Rectal smooth muscle tissue (tissue), 1 donor: Measurements from ENCODE around the gene HDAC6.

Source experiments
- H3K27ac ChIP-seq: one replicate; pipeline ENCODE4 v1.7.0; 2013; ENCODE audit warnings: low read depth, low read length, inconsistent platforms
- H3K27me3 ChIP-seq: one replicate; pipeline ENCODE4 v1.7.0; 2013; ENCODE audit warnings: low read length; ENCODE audit not compliant: control insufficient read depth, insufficient read depth
- H3K36me3 ChIP-seq: one replicate; pipeline ENCODE4 v1.7.0; 2013; ENCODE audit warnings: low read length; ENCODE audit not compliant: control insufficient read depth, insufficient read depth
- H3K4me1 ChIP-seq: one replicate; pipeline ENCODE4 v1.7.0; 2013; ENCODE audit warnings: low read length; ENCODE audit not compliant: control insufficient read depth, insufficient read depth
- H3K4me3 ChIP-seq: one replicate; pipeline ENCODE4 v1.7.0; 2013; ENCODE audit warnings: low read length
- H3K9ac ChIP-seq: one replicate; pipeline ENCODE4 v1.7.0; 2013; ENCODE audit warnings: low read length

HDAC6 gene

GRCh38 chrX:48801280-48802088, at the start of gene HDAC6:
Gene HDAC6, plus strand, starts transcription at chrX:48802067. Its CDS starts 626 bp downstream, at chrX:48802693.
- Histone ChIP-seq H3K27me3 (no peaks in the 10 kb centered on the region), H3K27ac (peak within 1 kb of the TSS; percentile 98), H3K4me3 (peak within 1 kb of the TSS; percentile 78), H3K4me1 (no peaks in the 10 kb centered on the region), H3K36me3 (peaks cover 3% of the 10 kb centered on the region), H3K9ac (peak within 1 kb of the TSS; percentile 80)

- H3K4me3 ChIP-seq = no peak overlapping the region
- no peaks in the 10 kb centered on the region for H3K4me1 ChIP-seq
- H3K36me3 ChIP-seq = no peaks in the 10 kb centered on the region
- H3K27me3 ChIP-seq = peaks cover 2% of the 10 kb centered on the region
- H3K27ac ChIP-seq = no peak overlapping the region
- H3K9ac ChIP-seq = no peak overlapping the region
These were observed 49.4 kb upstream of the HDAC6 start for GRCh38 chrX:48752498-48752897.

DNA sequence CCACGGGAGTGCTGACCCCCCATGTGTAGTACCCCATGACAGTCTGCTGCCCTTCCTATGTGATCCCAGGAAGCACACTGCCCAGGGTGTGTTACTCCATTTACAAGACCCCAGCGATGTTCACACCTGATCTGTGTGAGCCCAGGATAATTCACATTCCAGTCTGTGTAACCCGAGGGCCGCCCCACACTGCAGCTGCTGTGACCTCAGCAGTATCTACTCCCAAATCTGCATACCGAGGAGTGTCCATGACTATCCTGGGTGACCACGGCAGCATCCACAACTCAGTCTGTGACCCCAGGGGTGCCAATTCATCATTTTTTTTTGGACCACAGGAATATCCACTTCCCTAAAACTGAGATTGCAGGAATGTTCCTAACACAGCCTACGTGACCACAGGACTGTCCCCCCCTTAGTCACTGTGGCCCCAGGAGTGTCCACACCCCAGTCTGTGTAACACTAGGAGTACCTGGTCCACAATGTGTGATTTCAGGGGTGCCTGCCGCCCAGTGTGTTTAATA, 48.1 kb upstream of the HDAC6 start:
- Histone ChIP-seq H3K4me1 (no peaks in the 10 kb centered on the region), H3K27ac (no peak overlapping the region), H3K27me3 (peaks cover 2% of the 10 kb centered on the region), H3K36me3 (no peaks in the 10 kb centered on the region), H3K4me3 (no peak overlapping the region), H3K9ac (no peak overlapping the region)

DNA sequence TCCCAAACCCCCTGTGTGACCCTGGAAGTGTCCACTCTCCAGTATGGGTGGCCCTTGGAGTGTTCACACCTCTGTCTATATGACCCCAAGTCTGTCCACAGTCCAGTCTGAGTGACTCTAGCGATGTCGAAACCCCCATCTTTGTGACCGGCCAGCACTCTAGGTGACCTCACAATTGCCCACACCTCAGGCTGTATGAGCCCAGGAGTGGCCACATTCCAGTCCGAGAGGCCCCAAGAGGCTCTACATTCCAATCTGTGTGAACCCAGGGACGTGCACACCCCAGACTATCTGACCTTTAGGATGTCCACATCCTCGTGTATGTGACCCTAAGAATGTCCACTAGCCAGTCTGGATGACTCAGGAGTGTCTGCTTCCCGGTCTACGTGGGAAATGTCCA, 47.6 kb upstream of the HDAC6 start:
- no peak overlapping the region for H3K27ac ChIP-seq
- H3K4me1 ChIP-seq = no peaks in the 10 kb centered on the region
- no peak overlapping the region for H3K9ac ChIP-seq
- H3K36me3 ChIP-seq = no peaks in the 10 kb centered on the region
- peaks cover 2% of the 10 kb centered on the region for H3K27me3 ChIP-seq
- H3K4me3 ChIP-seq = no peak overlapping the region

DNA sequence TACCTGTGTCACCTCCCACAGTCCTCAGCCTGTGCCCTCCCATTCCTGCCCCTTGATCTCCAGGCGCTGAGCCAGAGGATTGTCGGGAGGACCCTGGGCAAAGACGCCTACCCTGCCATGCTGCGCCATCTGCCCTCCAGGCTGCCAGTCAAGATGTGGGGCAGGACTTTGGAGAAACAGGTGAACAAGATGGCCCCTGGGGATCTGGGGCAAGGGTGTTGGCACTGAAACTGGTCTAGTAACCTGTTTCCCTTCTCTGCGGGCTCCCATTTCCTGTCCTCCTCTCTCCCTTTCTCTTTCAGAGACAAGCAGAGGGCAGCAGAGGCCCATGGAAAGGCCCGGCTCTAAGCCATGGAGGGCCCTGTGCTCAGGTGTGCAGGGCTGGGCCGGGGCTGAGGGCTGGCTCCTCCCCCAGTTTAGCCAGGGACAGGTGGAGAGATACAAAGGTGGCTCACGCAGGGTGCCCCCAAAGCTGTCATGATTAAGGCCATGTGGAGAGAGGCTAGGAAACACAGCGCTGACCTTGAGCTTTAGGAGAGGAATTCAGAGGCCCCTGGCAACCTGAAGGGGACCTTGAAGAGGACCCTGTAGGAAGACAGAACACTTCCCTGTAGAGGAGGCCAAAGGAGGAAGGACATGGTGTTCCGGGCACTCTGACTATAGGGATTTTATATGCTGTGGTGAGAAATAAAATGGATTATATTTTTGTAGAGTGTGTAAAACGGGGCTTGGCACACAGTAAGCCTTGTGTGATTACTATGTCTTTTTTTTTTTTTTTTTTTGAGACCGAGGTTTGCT, 40.0 kb upstream of the HDAC6 start, which contains the start of gene GLOD5:
Gene GLOD5, plus strand, starts transcription at position 74 of the 798 bp plus-strand sequence. Its CDS starts 44 bp downstream, at position 118.
- no peak within 1 kb of the TSS for H3K4me3 ChIP-seq
- H3K27me3 ChIP-seq = no peaks in the 10 kb centered on the region
- H3K27ac ChIP-seq = no peak within 1 kb of the TSS
- no peaks in the 10 kb centered on the region for H3K4me1 ChIP-seq
- H3K36me3 ChIP-seq = no peaks in the 10 kb centered on the region
- H3K9ac ChIP-seq = no peak within 1 kb of the TSS

DNA sequence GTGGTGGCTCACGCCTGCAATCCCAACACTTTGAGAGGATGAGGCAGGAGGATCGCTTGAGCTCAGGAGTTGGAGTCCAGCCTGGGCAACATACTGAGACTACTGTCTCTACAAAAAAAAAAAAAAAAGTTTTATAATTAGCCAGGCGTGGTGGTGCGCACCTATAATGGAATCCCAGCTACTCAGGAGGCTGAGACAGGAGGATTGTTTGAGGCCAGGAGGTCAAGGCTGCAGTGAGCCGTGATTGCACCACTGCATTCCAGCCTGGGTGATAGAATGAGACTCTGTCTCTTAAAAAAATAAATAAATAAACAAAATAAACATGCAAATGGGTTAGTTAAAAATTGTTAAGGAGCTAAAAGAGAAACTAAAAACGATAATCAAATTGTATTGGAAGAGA, 32.6 kb upstream of the HDAC6 start:
- Histone ChIP-seq H3K27ac (no peak overlapping the region), H3K36me3 (no peaks in the 10 kb centered on the region), H3K4me3 (no peak overlapping the region), H3K27me3 (peaks cover 4% of the 10 kb centered on the region), H3K9ac (no peak overlapping the region), H3K4me1 (no peaks in the 10 kb centered on the region)

- H3K4me3 ChIP-seq = no peak overlapping the region
- no peaks in the 10 kb centered on the region for H3K36me3 ChIP-seq
- H3K27me3 ChIP-seq = peaks cover 4% of the 10 kb centered on the region
- H3K27ac ChIP-seq = no peak overlapping the region
- no peak overlapping the region for H3K9ac ChIP-seq
- H3K4me1 ChIP-seq = no peaks in the 10 kb centered on the region
These were observed 31.6 kb upstream of the HDAC6 start for GRCh38 chrX:48770296-48770695.

- no peak overlapping the region for H3K4me3 ChIP-seq
- H3K27ac ChIP-seq = no peak overlapping the region
- no peaks in the 10 kb centered on the region for H3K36me3 ChIP-seq
These were observed 29.3 kb upstream of the HDAC6 start for GRCh38 chrX:48772602-48773001.

DNA sequence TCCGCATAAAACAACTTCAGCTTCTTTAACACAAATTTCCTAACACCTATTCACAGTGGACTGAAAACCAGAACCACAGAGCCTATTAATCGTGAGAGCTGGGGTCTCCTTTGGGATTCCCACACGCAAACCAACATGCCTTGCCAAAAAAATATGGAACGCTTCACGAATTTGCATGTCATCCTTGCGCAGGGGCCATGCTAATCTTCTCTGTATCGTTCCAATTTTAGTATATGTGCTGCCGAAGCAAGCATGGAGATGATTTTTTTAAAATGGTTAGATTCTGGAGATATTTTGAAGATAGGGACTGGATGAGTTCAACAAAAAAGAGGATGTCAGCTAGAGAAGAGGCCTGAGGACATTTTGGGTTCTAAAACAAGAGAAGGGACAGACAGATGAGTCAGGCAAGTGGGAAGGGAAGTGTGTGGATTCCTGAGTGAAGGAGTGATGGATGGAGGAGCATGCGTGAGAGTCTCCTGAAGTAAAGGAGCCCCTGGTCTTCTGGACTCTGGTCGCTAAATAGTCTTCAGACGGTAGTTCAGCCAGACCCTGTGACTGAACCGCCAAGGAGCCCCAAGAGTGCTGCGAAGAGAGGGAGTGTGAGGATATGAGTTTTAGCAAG, 24.9 kb upstream of the HDAC6 start:
- no peak overlapping the region for H3K4me3 ChIP-seq
- H3K36me3 ChIP-seq = no peaks in the 10 kb centered on the region
- no peak overlapping the region for H3K27ac ChIP-seq
- H3K27me3 ChIP-seq = peaks cover 4% of the 10 kb centered on the region
- H3K4me1 ChIP-seq = no peaks in the 10 kb centered on the region
- H3K9ac ChIP-seq = no peak overlapping the region

More at GRCh38 chrX:48772602-48773001, 29.3 kb upstream of the HDAC6 start:
- Histone ChIP-seq H3K9ac (no peak overlapping the region), H3K27me3 (peaks cover 4% of the 10 kb centered on the region), H3K4me1 (no peaks in the 10 kb centered on the region)

DNA sequence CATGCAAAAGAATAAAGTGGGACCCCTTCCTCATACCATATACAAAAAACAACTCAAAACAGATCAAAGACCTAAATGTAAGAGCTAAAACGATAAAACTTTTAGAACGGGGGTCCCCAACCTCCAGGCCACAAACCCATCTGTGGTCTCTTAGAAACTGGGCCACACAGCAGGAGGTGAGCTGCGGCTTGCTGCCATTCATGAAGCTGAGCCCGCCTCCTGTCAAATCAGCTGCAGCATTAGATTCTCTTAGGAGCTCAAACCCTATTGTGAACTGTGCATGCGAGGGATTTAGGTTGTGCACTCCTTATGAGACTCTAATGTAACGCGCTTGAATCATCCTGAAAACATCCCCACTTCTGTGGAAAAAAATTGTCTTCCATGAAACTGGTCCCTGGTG, 22.5 kb upstream of the HDAC6 start:
- no peak overlapping the region for H3K27ac ChIP-seq
- H3K4me3 ChIP-seq = no peak overlapping the region
- no peaks in the 10 kb centered on the region for H3K36me3 ChIP-seq
- H3K4me1 ChIP-seq = no peaks in the 10 kb centered on the region
- H3K9ac ChIP-seq = no peak overlapping the region
- H3K27me3 ChIP-seq = no peaks in the 10 kb centered on the region

- Histone ChIP-seq H3K4me3 (no peak overlapping the region), H3K27me3 (no peaks in the 10 kb centered on the region), H3K36me3 (no peaks in the 10 kb centered on the region), H3K4me1 (no peaks in the 10 kb centered on the region), H3K27ac (no peak overlapping the region), H3K9ac (no peak overlapping the region)
These were observed 20.2 kb upstream of the HDAC6 start for GRCh38 chrX:48781705-48782104.

- Histone ChIP-seq H3K4me3 (no peak overlapping the region), H3K36me3 (no peaks in the 10 kb centered on the region), H3K9ac (no peak overlapping the region), H3K4me1 (no peaks in the 10 kb centered on the region), H3K27me3 (no peaks in the 10 kb centered on the region), H3K27ac (no peak overlapping the region)
These were observed 19.7 kb upstream of the HDAC6 start for GRCh38 chrX:48782216-48782615.
